NCI-H345 treated with DMSO at 0.1 percent for 48 hours (cell line): ENCODE data around the gene CBX8.

Experiments used
- DNase-seq: peaks from one replicate; lab custom pipeline; 2025; ENCODE audit not compliant: unreplicated experiment; lab: John Stamatoyannopoulos, UW

The CBX8 gene

GRCh38 chr17:79821331-79822095, 24.6 kb upstream of the CBX8 start:
- no peak for DNase-seq

GRCh38 chr17:79820959-79821330, 24.1 kb upstream of the CBX8 start:
- DNase-seq: no peak

GRCh38 chr17:79819534-79820276, 22.8 kb upstream of the CBX8 start:
- no peak for DNase-seq

- no peak for DNase-seq
Measured at GRCh38 chr17:79819085-79819484, 22.2 kb upstream of the CBX8 start.

- no peak for DNase-seq
Measured at GRCh38 chr17:79818026-79818758, 21.3 kb upstream of the CBX8 start.

- no peak for DNase-seq
Measured at GRCh38 chr17:79815836-79816461, 19.1 kb upstream of the CBX8 start.

- DNase-seq: no peak
Measured at GRCh38 chr17:79814974-79815835, 18.3 kb upstream of the CBX8 start.

GRCh38 chr17:79814127-79814973, 17.5 kb upstream of the CBX8 start:
- no peak for DNase-seq

GRCh38 chr17:79813297-79814126, 16.6 kb upstream of the CBX8 start:
- no peak for DNase-seq

- DNase-seq: no peak
Measured at GRCh38 chr17:79812353-79813258, 15.7 kb upstream of the CBX8 start.

- no peak for DNase-seq
Measured at GRCh38 chr17:79811868-79812352, 15.0 kb upstream of the CBX8 start.

- DNase-seq: peak; percentile 82
Measured at GRCh38 chr17:79811011-79811867, 14.4 kb upstream of the CBX8 start.

- DNase-seq: peak; percentile 91
Measured at GRCh38 chr17:79810130-79811010, 13.5 kb upstream of the CBX8 start.

GRCh38 chr17:79809530-79810129, 12.8 kb upstream of the CBX8 start:
- peak; percentile 45 for DNase-seq
